ENCODE measurements around the gene VCPKMT.
"Not testable (repeated sequence)": the region's sequence is repeated elsewhere in the genome, so short reads cannot be mapped to it uniquely, and the experiment has no call there.

The VCPKMT gene

DNA sequence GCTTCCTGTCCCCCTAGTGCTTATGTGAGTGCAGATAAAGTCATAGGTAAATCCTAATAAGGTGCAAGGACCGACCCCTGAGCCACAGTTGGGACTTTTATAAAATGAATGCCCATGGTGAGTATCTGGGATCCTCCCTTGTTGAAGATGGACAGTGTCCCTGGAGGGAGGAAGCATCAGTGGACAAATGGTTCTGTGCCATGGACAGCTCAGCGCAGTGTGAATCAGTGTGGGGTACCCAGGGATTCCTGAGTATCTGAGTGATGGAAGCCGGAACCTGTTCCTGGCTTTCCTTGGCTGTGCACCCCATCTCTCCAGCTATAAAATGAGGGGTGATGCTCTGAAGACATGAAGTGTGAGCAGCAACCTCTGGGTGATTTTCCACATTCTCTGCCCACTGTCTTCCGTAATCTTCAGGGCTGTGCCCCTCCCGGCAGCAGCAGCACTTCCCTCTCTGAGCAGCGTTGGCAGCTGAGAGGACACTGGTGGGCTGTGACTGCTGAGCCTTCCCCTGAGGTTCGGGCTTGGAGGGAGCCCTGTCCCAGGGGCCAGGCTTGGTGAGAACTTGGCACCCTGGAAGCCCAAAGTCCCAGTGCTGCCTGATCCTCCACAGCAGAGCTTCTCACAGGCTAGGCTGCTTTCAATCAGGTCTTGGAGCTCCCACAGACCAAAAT is 25.0 kb downstream of the VCPKMT start:
- no peak for DNase-seq

GRCh38 chr14:50089208-50089607 is 27.2 kb downstream of the VCPKMT start:
- no peak for DNase-seq

DNA sequence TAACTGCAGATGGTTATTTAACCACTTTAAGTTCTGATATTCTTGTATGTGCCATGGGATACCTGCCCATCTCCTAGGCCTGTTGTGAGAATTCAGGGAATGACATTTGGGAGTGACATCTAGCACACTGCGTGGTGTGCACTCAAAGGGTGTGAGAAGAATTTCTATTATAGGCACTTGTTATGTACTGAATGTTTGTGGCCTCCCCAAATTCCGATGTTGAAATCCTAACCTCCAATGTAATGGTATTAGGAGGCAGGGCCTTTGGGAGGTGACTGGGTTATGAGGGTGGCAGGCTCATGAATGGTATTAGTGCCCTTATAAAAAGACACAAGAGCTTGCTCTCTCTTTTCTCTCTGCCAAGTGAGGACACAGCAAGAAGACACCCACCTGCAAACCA is 27.6 kb downstream of the VCPKMT start:
- DNase-seq, result no peak

GRCh38 chr14:50088117-50088515 is 28.3 kb downstream of the VCPKMT start:
- no peak for DNase-seq

GRCh38 chr14:50087341-50088116 is 28.8 kb downstream of the VCPKMT start:
- no peak for DNase-seq

DNA sequence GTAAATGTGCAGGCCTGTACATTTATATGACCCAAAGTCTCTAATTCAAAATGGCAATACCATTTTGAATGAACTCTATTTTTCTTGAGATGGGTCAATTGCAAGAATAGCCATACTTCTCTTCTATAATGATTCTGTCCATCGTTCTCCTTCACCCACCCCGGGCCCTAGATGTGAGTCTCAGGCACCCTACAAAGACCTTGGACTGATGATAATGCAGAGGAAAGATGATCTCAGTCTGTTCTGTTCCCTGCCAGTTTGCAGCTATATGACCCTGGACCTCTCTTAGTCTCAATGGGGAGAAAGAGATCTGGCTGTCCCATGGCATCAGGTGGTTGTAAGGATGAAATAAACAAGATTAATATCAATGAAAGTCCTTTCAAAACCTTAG is 30.1 kb downstream of the VCPKMT start:
- DNase-seq, result no peak

DNA sequence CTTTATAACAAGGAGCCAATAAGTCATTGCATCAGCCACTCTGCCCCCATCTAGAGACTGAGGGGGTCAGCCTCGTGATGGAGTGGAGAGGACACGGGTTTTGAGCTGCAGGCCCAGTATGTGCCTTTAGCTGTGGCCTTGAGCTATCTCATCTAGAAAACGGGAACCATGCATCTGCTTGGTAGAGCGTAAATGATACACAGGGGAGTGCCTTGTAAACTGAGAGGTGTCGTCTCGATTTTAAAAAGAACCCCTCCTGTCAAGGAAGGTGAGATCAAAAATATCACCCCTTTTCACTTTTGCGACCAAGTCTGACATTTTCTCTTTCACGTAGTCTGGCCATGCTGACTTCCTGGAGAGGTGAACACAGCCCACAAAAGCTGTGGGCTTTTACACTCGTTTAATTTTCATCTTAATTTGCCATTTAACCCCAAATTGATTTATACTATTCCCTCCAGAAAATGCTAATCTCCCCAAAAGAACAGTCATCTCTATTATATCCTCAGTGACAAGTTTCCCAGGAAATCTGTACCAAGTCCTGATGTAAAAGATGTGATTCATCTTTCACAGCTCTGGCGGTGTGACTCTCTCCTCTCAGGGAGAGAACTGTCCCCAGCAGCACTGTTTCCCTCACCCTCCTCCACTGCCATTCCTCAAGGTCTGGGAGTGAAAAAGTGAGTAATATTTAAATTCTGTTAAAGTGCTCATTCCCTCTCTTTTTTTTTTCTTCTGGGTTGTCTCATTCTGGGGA is 30.6 kb downstream of the VCPKMT start:
- no peak for DNase-seq

- no peak for DNase-seq
Observed at GRCh38 chr14:50084666-50085065, 31.7 kb downstream of the VCPKMT start.

GRCh38 chr14:50083467-50084337 is 32.7 kb downstream of the VCPKMT start:
- no peak for DNase-seq

DNA sequence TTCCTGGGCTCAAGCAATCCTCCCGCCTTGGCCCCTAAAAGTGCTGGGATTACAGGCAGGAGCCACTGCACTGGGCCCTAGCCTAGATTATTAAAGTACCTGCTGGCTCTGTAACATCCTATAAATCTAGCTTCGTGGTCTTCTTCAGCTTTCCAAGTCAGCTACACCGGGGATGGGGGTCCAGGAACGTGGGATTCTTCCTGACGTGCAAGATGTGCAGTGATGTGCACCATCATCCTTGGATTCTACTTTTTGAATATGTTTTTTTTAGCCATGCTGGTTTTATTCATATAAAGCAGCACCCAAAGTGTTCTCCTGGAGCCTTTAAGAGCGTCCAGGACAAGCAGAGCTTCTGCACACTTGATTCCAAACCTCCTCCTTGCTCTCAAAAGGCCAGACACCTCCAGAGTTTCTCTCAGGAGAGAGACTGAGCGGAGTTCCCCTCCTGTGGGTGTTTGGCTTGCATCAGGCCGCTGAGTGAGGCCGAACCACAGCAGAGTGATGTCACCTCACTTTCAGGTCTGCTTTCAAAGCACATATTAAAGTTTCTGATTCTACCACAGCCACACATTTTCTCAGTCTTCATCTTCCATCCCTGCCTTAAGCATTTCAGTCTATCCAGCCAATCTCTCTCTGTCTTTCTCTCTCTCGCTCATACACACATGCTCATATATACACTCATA is 33.4 kb downstream of the VCPKMT start:
- no peak for DNase-seq

- no peak for DNase-seq
Observed at GRCh38 chr14:50082308-50082742, 34.0 kb downstream of the VCPKMT start.

GRCh38 chr14:50079103-50079502 is 37.3 kb downstream of the VCPKMT start:
- DNase-seq, result not testable (repeated sequence)

DNA sequence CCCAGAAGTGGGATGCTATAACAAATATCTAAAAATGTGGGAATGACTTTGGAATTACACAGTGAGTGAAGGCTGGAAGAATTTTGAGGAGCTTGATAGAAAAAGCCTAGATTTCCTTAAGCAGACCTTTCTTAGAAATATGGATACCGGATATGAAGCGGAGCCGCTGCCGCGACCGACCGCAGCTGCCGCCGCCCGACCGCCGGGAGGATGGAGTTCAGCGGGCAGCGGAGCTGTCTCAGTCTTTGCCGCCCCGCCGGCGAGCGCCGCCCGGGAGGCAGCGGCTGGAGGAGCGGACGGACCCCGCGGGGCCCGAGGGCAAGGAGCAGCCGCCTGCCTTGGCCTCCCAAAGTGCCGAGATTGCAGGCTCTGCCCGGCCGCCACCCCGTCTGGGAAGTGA is 42.7 kb downstream of the VCPKMT start:
- not testable (repeated sequence) for DNase-seq

GRCh38 chr14:50072395-50072794 is 44.0 kb downstream of the VCPKMT start:
- no peak for DNase-seq

DNA sequence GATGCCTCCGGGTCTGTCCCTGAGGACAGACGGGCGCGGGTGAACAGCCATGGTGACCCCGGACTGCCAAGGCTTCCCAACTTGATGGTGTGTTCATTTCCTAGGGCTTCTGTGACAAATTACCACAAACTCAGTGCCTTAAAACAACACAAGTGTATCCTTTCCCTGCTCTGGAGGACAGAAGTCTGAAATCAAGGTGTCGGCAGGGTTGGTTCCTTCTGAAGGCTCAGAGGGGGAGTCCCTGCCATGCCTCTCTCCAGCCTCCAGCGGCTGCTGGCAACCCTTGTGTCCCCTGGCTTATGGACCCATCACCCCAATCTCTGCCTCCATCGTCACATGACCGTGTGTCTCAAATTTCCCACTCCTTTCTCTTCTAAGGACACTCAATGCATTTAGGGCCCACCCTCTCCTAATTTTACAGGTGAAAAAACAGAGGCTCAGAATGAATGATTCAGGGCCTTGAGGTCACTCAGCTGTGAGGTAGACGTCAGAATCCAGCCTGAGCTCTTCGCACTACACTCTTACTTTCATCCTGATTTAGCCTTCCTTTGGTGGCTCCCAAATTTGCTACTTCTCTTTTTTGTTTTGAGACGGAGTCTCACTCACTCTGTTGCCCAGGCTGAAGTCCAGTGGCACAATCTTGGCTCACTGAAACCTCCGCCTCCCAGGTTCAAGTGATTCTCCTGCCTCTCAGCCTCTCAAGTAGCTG is 45.4 kb downstream of the VCPKMT start:
- no peak for DNase-seq

- no peak for DNase-seq
Observed at GRCh38 chr14:50070230-50070629, 46.1 kb downstream of the VCPKMT start.

DNA sequence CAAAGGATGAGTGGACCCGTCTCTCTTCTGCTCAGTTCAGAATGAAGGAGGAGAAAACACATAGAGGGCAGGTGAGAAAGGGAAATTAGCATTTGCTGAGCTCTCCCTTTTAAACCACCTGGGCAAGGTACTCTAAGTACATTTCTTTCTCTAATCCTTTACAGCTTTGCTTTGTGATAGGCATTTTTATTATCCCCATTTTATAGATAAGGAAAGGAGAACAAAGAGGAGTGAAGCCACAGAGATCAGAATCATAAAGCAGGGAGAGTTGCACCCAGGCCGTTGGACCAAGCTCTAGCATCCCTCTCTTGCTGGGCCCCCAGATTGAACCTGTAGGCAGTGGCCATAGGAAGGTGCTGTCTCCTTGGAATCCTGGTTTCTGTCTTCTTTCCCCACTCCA is 47.0 kb downstream of the VCPKMT start:
- DNase-seq, result no peak

- no peak for DNase-seq
Observed at GRCh38 chr14:50068496-50068895, 47.9 kb downstream of the VCPKMT start.

DNA sequence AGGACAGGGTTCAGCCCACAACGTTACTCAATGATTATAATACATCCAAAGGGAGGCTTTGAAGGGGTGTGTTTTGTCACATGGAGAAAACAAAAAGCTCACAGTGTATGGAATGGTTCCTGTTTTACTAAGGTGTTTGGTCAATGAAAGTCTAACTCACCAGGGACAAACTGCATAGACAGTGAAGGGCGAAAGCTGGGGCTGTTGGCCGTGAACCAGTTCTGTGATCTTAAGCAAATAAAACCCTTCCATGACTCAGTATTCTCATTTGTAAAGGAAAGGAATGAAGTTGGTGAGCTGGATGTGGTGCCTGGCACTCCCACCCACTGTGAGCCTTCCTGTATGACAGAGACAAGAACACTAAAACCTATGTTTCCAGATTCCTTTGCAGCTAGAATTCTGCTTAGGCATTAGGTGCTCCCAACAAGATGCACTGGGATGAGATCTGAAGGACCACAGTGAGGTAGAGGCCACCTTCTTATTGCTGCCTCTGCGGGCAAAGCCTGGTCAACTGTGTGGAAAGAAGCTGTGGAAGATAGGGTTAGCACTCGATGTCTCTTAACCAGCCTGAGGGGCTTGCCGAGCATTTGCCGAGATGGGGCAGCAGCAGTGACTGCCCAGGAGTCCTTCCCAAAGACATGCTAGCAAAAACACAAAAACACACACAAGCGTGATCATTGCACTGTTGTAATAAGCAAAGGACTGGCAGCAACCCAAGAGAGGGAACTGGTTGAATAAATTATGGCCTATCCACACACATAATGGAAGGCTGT is 48.5 kb downstream of the VCPKMT start:
- no peak for DNase-seq

DNA sequence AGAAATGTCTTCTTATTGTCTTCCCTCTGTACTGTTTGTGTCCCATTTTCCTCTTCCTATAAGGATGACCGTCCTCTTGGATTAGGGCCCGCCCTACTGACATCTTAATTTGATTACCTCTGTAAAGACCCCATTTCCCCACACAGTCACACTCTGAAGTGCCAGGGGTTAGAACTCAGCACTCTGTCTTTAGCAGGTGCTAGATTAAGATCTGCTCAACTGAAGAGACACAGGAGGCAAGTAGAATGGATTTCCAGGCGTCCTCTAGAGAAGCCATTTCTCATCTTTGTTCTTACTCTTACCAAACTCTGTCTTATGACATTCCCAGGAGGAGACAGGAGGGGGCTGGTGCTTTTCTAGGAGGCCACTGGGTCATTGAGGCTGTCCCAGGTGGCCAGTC is 50.8 kb downstream of the VCPKMT start:
- no peak for DNase-seq

GRCh38 chr14:50064993-50065392 is 51.4 kb downstream of the VCPKMT start:
- no peak for DNase-seq

Data from right hindlimb (tissue), 1 donor.